ENCODE measurements around the gene OGG1. TPM values are rescaled to one million over a fixed set of nuclear protein-coding genes. Genes with fewer than 3 reads are reported as not detected.

OGG1 gene
- total and polyA plus RNA-seq, 9 of the 15 experiments (the other 6 are each of a cell fraction or from before 2014, with no cell fraction given) = 6.6 to 33.0 (median 24.4) TPM

- TF ChIP-seq SP2 (IDR thresholded peaks at IDR 0.05; ENCODE audit: extremely low read depth, low read depth, low read length, poor library complexity, severe bottlenecking) = no peak
- no peak for TF ChIP-seq EHMT2 (IDR thresholded peaks at IDR 0.05)
- 0 out of 2 replicates have a peak, but pooled peaks have one; percentile 40 for TF ChIP-seq DMBX1 (CRISPR knock-in tag; IDR thresholded peaks at IDR 0.05; ENCODE audit: borderline replicate concordance)
- TF ChIP-seq HOMEZ (CRISPR knock-in tag; IDR thresholded peaks at IDR 0.05) = no peak
- TF ChIP-seq GABPB1 (CRISPR knock-in tag; IDR thresholded peaks at IDR 0.05) = no peak
- peak; percentile 49; the same call in 1 of the 2 replicates for TF ChIP-seq ZNF324 (CRISPR knock-in tag; IDR thresholded peaks at IDR 0.05)
- 0 out of 2 replicates have a peak, but pooled peaks have one; percentile 25 for TF ChIP-seq MEF2D (tag; conservative IDR thresholded peaks at IDR 0.05; ENCODE audit: low read depth)
- 0 out of 2 replicates have a peak, but pooled peaks have one; percentile 21 for TF ChIP-seq RHOXF2B (CRISPR knock-in tag; conservative IDR thresholded peaks at IDR 0.05)
- no peak for TF ChIP-seq ZNF77 (CRISPR knock-in tag; IDR thresholded peaks at IDR 0.05)
- no peak for TF ChIP-seq HMBOX1 (IDR thresholded peaks at IDR 0.05)
- no peak for TF ChIP-seq CHD4 (IDR thresholded peaks at IDR 0.05; ENCODE audit: insufficient read depth, insufficient replicate concordance, low read depth, low read length, poor library complexity, severe bottlenecking)
- TF ChIP-seq ZNF165 (CRISPR knock-in tag; IDR thresholded peaks at IDR 0.05; ENCODE audit: borderline replicate concordance) = 0 out of 2 replicates have a peak, but pooled peaks have one; percentile 41
- 0 out of 2 replicates have a peak, but pooled peaks have one; percentile 46 for TF ChIP-seq ZNF75A (CRISPR knock-in tag; IDR thresholded peaks at IDR 0.05)
- TF ChIP-seq ZNF224 (CRISPR knock-in tag; IDR thresholded peaks at IDR 0.05) = no peak
- no peak for TF ChIP-seq EWSR1 (IDR thresholded peaks at IDR 0.05; ENCODE audit: borderline replicate concordance, low read depth, partially characterized antibody)
- TF ChIP-seq ZMIZ1 (IDR thresholded peaks at IDR 0.05; ENCODE audit: low read depth in 2 of 2, low read length in 2 of 2) = no peak
- TF ChIP-seq HDAC1 (IDR thresholded peaks at IDR 0.05) = no peak
- no peak for TF ChIP-seq PHB (CRISPR knock-in tag; IDR thresholded peaks at IDR 0.05)
- TF ChIP-seq KLF6 (CRISPR knock-in tag; IDR thresholded peaks at IDR 0.05; ENCODE audit: borderline replicate concordance) = 0 out of 2 replicates have a peak, but pooled peaks have one; percentile 7
- no peak for TF ChIP-seq NR2C1 (IDR thresholded peaks at IDR 0.05)
- no peak for TF ChIP-seq NR2C1 (tag; IDR thresholded peaks at IDR 0.05)
- TF ChIP-seq KDM5B (IDR thresholded peaks at IDR 0.05; ENCODE audit: insufficient replicate concordance, low read depth, low read length) = no peak
- TF ChIP-seq FOXP1 (CRISPR knock-in tag; IDR thresholded peaks at IDR 0.05) = no peak
- TF ChIP-seq HNRNPL (IDR thresholded peaks at IDR 0.05; ENCODE audit: low read depth, low read length) = no peak
Measured at GRCh38 chr3:9749296-9749644, 482 bp upstream of the OGG1 start (continued).
